ENCODE measurements around the gene CHCHD3. TPM values are rescaled to one million over a fixed set of nuclear protein-coding genes. Genes with fewer than 3 reads are reported as not detected.

The CHCHD3 gene
- 56.2 and 66.8 TPM in 2 replicates for total RNA-seq

GRCh38 chr7:133081599-133082389 is at the start of gene CHCHD3:
Gene CHCHD3, minus strand, starts transcription at chr7:133082090. Its CDS starts 153 bp downstream, at chr7:133081937.

Other genes starting within 250 kb of the CHCHD3 start
- gene EXOC4, start 171.0 kb upstream of the CHCHD3 start, total RNA-seq: 126 and 169 TPM in 2 replicates